Measurements from ENCODE around the gene IP6K3. TPM values are rescaled to one million over a fixed set of nuclear protein-coding genes. Genes with fewer than 3 reads are reported as not detected.

The IP6K3 gene
- total RNA-seq, 1 donor from 2014 or later = 3.0 TPM

- no peak for TF ChIP-seq CTCF (IDR thresholded peaks at IDR 0.05)
- no peak for DNase-seq (ENCODE audit: extremely low spot score, unreplicated experiment)
- H3K4me3 Mint-ChIP-seq (ENCODE audit: unreplicated experiment) = no peak overlapping the region
- no peaks in the 10 kb centered on the region for H3K9me3 Mint-ChIP-seq (ENCODE audit: unreplicated experiment)
- H3K27me3 Mint-ChIP-seq (ENCODE audit: unreplicated experiment) = no peaks in the 10 kb centered on the region
- H3K36me3 Mint-ChIP-seq (ENCODE audit: unreplicated experiment) = peaks cover 3% of the 10 kb centered on the region
- peaks cover 45% of the 10 kb centered on the region for H3K4me1 Mint-ChIP-seq (ENCODE audit: unreplicated experiment)
- no peak overlapping the region for H3K27ac Mint-ChIP-seq (ENCODE audit: unreplicated experiment)
These were observed 68.3 kb downstream of the IP6K3 start for GRCh38 chr6:33678233-33678931.

GRCh38 chr6:33677689-33678088, 69.0 kb downstream of the IP6K3 start:
- no peak overlapping the region for H3K4me3 Mint-ChIP-seq (ENCODE audit: unreplicated experiment)
- no peaks in the 10 kb centered on the region for H3K27me3 Mint-ChIP-seq (ENCODE audit: unreplicated experiment)
- peaks cover 3% of the 10 kb centered on the region for H3K36me3 Mint-ChIP-seq (ENCODE audit: unreplicated experiment)
- no peaks in the 10 kb centered on the region for H3K9me3 Mint-ChIP-seq (ENCODE audit: unreplicated experiment)
- no peak for TF ChIP-seq CTCF (IDR thresholded peaks at IDR 0.05)
- H3K27ac Mint-ChIP-seq (ENCODE audit: unreplicated experiment) = no peak overlapping the region
- H3K4me1 Mint-ChIP-seq (ENCODE audit: unreplicated experiment) = peaks cover 50% of the 10 kb centered on the region
- DNase-seq (ENCODE audit: extremely low spot score, unreplicated experiment) = no peak

GRCh38 chr6:33677143-33677660, 69.5 kb downstream of the IP6K3 start:
- no peak for TF ChIP-seq CTCF (IDR thresholded peaks at IDR 0.05)
- peaks cover 52% of the 10 kb centered on the region for H3K4me1 Mint-ChIP-seq (ENCODE audit: unreplicated experiment)
- no peaks in the 10 kb centered on the region for H3K27me3 Mint-ChIP-seq (ENCODE audit: unreplicated experiment)
- DNase-seq (ENCODE audit: extremely low spot score, unreplicated experiment) = no peak
- H3K9me3 Mint-ChIP-seq (ENCODE audit: unreplicated experiment) = no peaks in the 10 kb centered on the region
- H3K4me3 Mint-ChIP-seq (ENCODE audit: unreplicated experiment) = no peak overlapping the region
- H3K36me3 Mint-ChIP-seq (ENCODE audit: unreplicated experiment) = peaks cover 3% of the 10 kb centered on the region
- H3K27ac Mint-ChIP-seq (ENCODE audit: unreplicated experiment) = peak overlapping the region; percentile 64

GRCh38 chr6:33676416-33677142, 70.1 kb downstream of the IP6K3 start:
- no peaks in the 10 kb centered on the region for H3K27me3 Mint-ChIP-seq (ENCODE audit: unreplicated experiment)
- H3K36me3 Mint-ChIP-seq (ENCODE audit: unreplicated experiment) = peaks cover 3% of the 10 kb centered on the region
- H3K4me3 Mint-ChIP-seq (ENCODE audit: unreplicated experiment) = no peak overlapping the region
- no peak for DNase-seq (ENCODE audit: extremely low spot score, unreplicated experiment)
- H3K9me3 Mint-ChIP-seq (ENCODE audit: unreplicated experiment) = no peaks in the 10 kb centered on the region
- H3K4me1 Mint-ChIP-seq (ENCODE audit: unreplicated experiment) = peaks cover 57% of the 10 kb centered on the region
- H3K27ac Mint-ChIP-seq (ENCODE audit: unreplicated experiment) = peak overlapping the region; percentile 64
- TF ChIP-seq CTCF (IDR thresholded peaks at IDR 0.05) = no peak

GRCh38 chr6:33675968-33676367, 70.7 kb downstream of the IP6K3 start:
- Mint-ChIP-seq H3K4me3 (ENCODE audit: unreplicated experiment) (no peak overlapping the region), H3K27ac (ENCODE audit: unreplicated experiment) (no peak overlapping the region), H3K27me3 (ENCODE audit: unreplicated experiment) (no peaks in the 10 kb centered on the region), H3K4me1 (ENCODE audit: unreplicated experiment) (peaks cover 60% of the 10 kb centered on the region), H3K9me3 (ENCODE audit: unreplicated experiment) (no peaks in the 10 kb centered on the region), H3K36me3 (ENCODE audit: unreplicated experiment) (peaks cover 3% of the 10 kb centered on the region)
- DNase-seq (ENCODE audit: extremely low spot score, unreplicated experiment) = no peak
- no peak for TF ChIP-seq CTCF (IDR thresholded peaks at IDR 0.05)

Measured in osteocyte (in vitro differentiated cells).